Right lobe of liver (tissue), 4 donors: ENCODE results near the gene RNLS.

Experiments used
- CTCF ChIP-seq, 4 donors: fragments of 200-600 bp in 3 of 4; fragments of 450-650 bp in 1 of 4; IDR thresholded peaks; one replicate each; pipeline versions ENCODE4 v1.5.1 to v1.8.0; 2016 to 2022; ENCODE audit warnings: antibody characterized with exemption in 4 of 4, mild to moderate bottlenecking in 2 of 4
- POLR2A ChIP-seq: fragments of 450-650 bp; IDR thresholded peaks from one replicate; pipeline ENCODE4 v1.6.1; 2017; ENCODE audit warnings: antibody characterized with exemption, mild to moderate bottlenecking
- donor health status: DM: no; HTN: no; CAD: no.
- donor health status: DM: no; HTN: no; CAD: no.
- donor health status: DM: no; HTN: yes; CAD: no.

GRCh38 chr10:88383276-88383675 is 199.8 kb downstream of the RNLS start:
- TF ChIP-seq CTCF (IDR thresholded peaks at IDR 0.05): no peak
- no peak for TF ChIP-seq POLR2A
